ENCODE measurements around the gene RPL23. TPM values are rescaled to one million over a fixed set of nuclear protein-coding genes. Genes with fewer than 3 reads are reported as not detected.

Gene RPL23
- total and polyA plus RNA-seq, 2 experiments from 2014 or later = 877 to 4,267 TPM

GRCh38 chr17:38897176-38897575 lies 43.7 kb upstream of the RPL23 start (continued):
- TF ChIP-seq ZNF462 (CRISPR knock-in tag; IDR thresholded peaks at IDR 0.05) (no peak), JUNB (IDR thresholded peaks at IDR 0.05; ENCODE audit: unreplicated experiment) (no peak), ETS1 (IDR thresholded peaks at IDR 0.05) (no peak), ZNF331 (CRISPR knock-in tag; IDR thresholded peaks at IDR 0.05; ENCODE audit: low read depth) (no peak), NANOG (IDR thresholded peaks at IDR 0.05; ENCODE audit: borderline replicate concordance) (no peak), EZH2phosphoT487 (IDR thresholded peaks at IDR 0.05; ENCODE audit: unreplicated experiment) (no peak), CREB1 (CRISPR knock-in tag; IDR thresholded peaks at IDR 0.05; ENCODE audit: low read depth) (no peak)

GRCh38 chr17:38896346-38896954 lies 42.9 kb upstream of the RPL23 start:
- Mint-ChIP-seq H3K36me3 (ENCODE audit: low read depth) (peaks cover 45% of the 10 kb centered on the region), H3K4me3 (no peak overlapping the region), H3K27ac (no peak overlapping the region), H3K9me3 (no peaks in the 10 kb centered on the region), H3K27me3 (ENCODE audit: insufficient read depth, low read depth, poor library complexity) (peaks cover 4% of the 10 kb centered on the region), H3K4me1 (peaks cover 40% of the 10 kb centered on the region)
- no peaks in the 10 kb centered on the region for H3K36me3 ChIP-seq (ENCODE audit: insufficient read depth)
- H3F3A ChIP-seq (replicated peaks; ENCODE audit: low read depth) = 0 out of 2 replicates have a peak, but pooled peaks cover 14% of the 10 kb centered on the region
- no peak overlapping the region for H3K4me2 ChIP-seq
- DNase-seq (ENCODE audit: low spot score) (peak; percentile 63), ATAC-seq (peak; percentile 13; the same call in 2 of the 3 replicates)
- 0 out of 2 replicates have a peak overlapping the region, but pooled peaks have one; percentile 63 for H3K27ac ChIP-seq (ENCODE audit: low read depth)
- peaks cover 34% of the 10 kb centered on the region for H3K4me1 ChIP-seq (ENCODE audit: insufficient read depth)
- no peaks in the 10 kb centered on the region; the same call in 1 of the 2 replicates for H4K20me1 ChIP-seq (replicated peaks; ENCODE audit: insufficient read depth)
- peaks cover 6% of the 10 kb centered on the region; the same call in 1 of the 2 replicates for H3K79me2 ChIP-seq (replicated peaks; ENCODE audit: insufficient read depth)
- H3K4me3 ChIP-seq = no peak overlapping the region
- no peak overlapping the region for H2AFZ ChIP-seq
- no peaks in the 10 kb centered on the region for H3K27me3 ChIP-seq (ENCODE audit: insufficient read depth)
- no peaks in the 10 kb centered on the region for H3K9me2 ChIP-seq (ENCODE audit: insufficient read depth)
- TF ChIP-seq POLR2AphosphoS5 (IDR thresholded peaks at IDR 0.05; ENCODE audit: low read depth) = no peak
- no peak for TF ChIP-seq STAT1 (IDR thresholded peaks at IDR 0.05; ENCODE audit: unreplicated experiment)
- no peak for TF ChIP-seq CTCF (conservative IDR thresholded peaks at IDR 0.05; ENCODE audit: low read depth in 2 of 2)
- no peak for TF ChIP-seq CREB1 (CRISPR knock-in tag; IDR thresholded peaks at IDR 0.05; ENCODE audit: low read depth)
- no peak for TF ChIP-seq JUNB (IDR thresholded peaks at IDR 0.05; ENCODE audit: unreplicated experiment)

All from GM23338 (cell line).